ENCODE measurements around the gene SLC25A52. TPM values are rescaled to one million over a fixed set of nuclear protein-coding genes. Genes with fewer than 3 reads are reported as not detected.

The SLC25A52 gene
- total RNA-seq, 4 donors from 2014 or later = not detected

DNA sequence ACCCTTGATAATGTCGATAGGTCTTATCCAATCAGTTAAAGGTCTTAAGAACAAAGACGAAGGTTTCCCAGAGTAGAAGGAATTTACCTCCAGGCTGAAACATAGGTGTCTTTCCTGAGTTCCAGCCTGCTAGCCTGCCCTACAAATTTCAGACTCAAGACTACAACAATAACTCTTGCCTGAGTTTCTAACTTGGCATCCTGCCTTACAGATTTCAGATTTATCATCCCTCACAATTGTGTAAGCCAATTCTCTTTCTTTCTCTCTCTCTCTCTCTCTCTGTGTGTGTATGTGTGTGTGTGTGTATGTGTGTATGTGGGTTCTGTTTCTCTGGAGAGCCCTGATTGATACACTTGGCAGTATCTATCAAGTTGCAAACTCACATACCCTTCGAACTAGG is 39.1 kb downstream of the SLC25A52 start:
- TF ChIP-seq POLR2A (IDR thresholded peaks at IDR 0.05) = no peak
- TF ChIP-seq, protein P1, sequence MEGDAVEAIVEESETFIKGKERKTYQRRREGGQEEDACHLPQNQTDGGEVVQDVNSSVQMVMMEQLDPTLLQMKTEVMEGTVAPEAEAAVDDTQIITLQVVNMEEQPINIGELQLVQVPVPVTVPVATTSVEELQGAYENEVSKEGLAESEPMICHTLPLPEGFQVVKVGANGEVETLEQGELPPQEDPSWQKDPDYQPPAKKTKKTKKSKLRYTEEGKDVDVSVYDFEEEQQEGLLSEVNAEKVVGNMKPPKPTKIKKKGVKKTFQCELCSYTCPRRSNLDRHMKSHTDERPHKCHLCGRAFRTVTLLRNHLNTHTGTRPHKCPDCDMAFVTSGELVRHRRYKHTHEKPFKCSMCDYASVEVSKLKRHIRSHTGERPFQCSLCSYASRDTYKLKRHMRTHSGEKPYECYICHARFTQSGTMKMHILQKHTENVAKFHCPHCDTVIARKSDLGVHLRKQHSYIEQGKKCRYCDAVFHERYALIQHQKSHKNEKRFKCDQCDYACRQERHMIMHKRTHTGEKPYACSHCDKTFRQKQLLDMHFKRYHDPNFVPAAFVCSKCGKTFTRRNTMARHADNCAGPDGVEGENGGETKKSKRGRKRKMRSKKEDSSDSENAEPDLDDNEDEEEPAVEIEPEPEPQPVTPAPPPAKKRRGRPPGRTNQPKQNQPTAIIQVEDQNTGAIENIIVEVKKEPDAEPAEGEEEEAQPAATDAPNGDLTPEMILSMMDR (IDR thresholded peaks at IDR 0.05) = no peak

DNA sequence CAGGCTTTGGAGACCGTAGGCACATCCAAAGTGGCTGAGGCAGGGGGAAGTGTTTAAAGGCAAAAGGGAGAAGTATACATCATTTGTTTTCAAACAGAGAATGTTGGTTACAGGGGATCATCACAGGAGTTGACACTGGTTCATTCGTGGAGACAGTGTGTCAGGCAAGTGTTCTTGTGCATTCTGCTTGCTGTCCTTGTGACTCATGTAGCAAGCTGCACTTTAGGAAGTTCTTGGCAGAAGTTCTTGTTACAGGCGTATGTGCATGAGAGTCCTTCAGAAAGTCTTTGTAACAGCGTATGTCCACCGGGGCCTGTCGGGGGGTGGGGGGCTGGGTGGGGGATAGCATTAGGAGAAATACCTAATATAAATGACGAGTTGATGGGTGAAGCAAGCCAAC is 39.8 kb downstream of the SLC25A52 start:
- Histone ChIP-seq H3K27me3 (no peaks in the 10 kb centered on the region), H3K27ac (no peak overlapping the region), H3K4me3 (no peak overlapping the region), H3K4me1 (peaks cover 0 to 25% (median 2%) of the 10 kb centered on the region in 3 donors), H3K36me3 (no peaks in the 10 kb centered on the region), H3K9me3 (peaks cover 0 to 12% (median 9%) of the 10 kb centered on the region in 3 donors)
- WGBS, 2 donors = 65 to 74% methylated on average over 7 of the region's 7 CpGs
- intact Hi-C loops (cut with DNase I) = loop anchor here (5.0 kb wide), 1 partner anchor 164 kb away; no protein-coding TSS in a partner anchor
- no peak for DNase-seq
- TF ChIP-seq, protein P1 (IDR thresholded peaks at IDR 0.05) = no peak
- TF ChIP-seq POLR2A (IDR thresholded peaks at IDR 0.05) = no peak

More for the DNA sequence above, 39.1 kb downstream of the SLC25A52 start:
- Histone ChIP-seq H3K4me3 (no peak overlapping the region), H3K27ac (no peak overlapping the region), H3K9me3 (peaks cover 0 to 12% (median 9%) of the 10 kb centered on the region in 3 donors), H3K36me3 (no peaks in the 10 kb centered on the region), H3K4me1 (peaks cover 0 to 25% (median 2%) of the 10 kb centered on the region in 3 donors), H3K27me3 (no peaks in the 10 kb centered on the region)
- DNase-seq = no peak
- intact Hi-C loops (cut with DNase I) = loop anchor here (5.0 kb wide), 1 partner anchor 164 kb away; no protein-coding TSS in a partner anchor
- 56 to 62% methylated on average over 3 of the region's 3 CpGs for WGBS, 2 donors

DNA sequence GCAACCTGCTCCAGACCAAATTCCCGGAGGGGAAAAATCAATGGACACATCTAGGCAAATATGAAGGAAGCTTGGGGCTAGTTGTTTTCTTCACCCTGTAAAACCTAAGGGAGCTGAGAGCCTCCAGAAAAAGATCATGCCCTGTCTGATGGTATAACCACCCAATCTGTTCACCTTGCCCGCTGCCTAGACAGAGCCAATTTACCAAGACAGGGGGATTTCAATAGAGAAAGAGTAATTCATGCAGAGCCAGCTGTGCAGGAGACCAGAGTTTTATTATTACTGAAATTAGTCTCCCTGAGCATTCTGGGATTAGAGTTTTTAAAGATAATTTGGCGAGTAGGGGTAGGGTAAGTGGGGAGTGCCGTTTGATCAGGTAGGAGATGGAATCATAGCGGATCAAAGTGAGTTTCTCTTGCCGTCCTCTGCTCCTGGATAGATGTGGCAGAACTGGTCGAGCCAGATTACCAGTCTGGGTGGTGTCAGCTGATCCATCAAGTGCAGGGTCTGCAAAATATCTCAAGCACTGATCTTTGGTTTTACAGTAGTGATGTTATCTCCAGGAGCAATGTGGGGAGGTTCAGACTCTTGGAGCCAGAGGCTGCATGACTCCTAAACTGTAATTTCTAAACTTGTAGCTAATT is 41.2 kb downstream of the SLC25A52 start:
- intact Hi-C loops (cut with DNase I) = loop anchor here (5.0 kb wide), 1 partner anchor 162 kb away; no protein-coding TSS in a partner anchor
- H3K9me3 ChIP-seq = peaks cover 0 to 12% (median 9%) of the 10 kb centered on the region in 3 donors
- 70 to 98% methylated on average over 3 to 7 of the region's 7 CpGs for WGBS, 2 donors
- no peak overlapping the region for H3K27ac ChIP-seq
- H3K36me3 ChIP-seq = no peaks in the 10 kb centered on the region
- peaks cover 0 to 19% (median 0%) of the 10 kb centered on the region in 3 donors for H3K4me1 ChIP-seq
- DNase-seq = no peak
- no peak for TF ChIP-seq POLR2A (IDR thresholded peaks at IDR 0.05)
- no peaks in the 10 kb centered on the region for H3K27me3 ChIP-seq
- no peak overlapping the region for H3K4me3 ChIP-seq

DNA sequence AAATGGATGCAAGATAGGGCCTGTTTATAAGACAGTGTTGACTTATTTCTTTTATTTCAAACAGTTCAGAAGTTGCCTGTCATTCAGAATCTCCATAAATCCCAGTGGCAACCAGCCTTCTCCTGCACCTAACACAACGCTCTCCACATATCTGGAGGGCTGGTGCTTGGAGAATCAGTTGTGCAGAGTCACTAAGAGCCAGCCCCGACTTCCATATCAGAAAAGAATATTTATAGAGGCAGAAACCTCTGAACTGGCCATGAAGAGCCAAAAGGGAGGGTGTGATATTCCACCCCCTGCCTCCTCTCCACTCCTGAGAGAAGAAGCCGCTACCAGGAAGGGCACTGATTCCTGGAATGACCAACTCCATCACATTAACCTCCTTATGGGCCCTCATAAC is 42.3 kb downstream of the SLC25A52 start:
- WGBS, 2 donors = 66 to 80% methylated on average over 3 of the region's 3 CpGs
- no peaks in the 10 kb centered on the region for H3K27me3 ChIP-seq
- H3K4me3 ChIP-seq = no peak overlapping the region
- peaks cover 0 to 12% (median 9%) of the 10 kb centered on the region in 3 donors for H3K9me3 ChIP-seq
- peaks cover 0 to 13% (median 0%) of the 10 kb centered on the region in 3 donors for H3K4me1 ChIP-seq
- no peak for TF ChIP-seq POLR2A (IDR thresholded peaks at IDR 0.05)
- TF ChIP-seq, protein P1 (IDR thresholded peaks at IDR 0.05) = no peak
- no peak for DNase-seq
- intact Hi-C loops (cut with DNase I) = no loop called here
- no peaks in the 10 kb centered on the region for H3K36me3 ChIP-seq
- no peak overlapping the region for H3K27ac ChIP-seq

DNA sequence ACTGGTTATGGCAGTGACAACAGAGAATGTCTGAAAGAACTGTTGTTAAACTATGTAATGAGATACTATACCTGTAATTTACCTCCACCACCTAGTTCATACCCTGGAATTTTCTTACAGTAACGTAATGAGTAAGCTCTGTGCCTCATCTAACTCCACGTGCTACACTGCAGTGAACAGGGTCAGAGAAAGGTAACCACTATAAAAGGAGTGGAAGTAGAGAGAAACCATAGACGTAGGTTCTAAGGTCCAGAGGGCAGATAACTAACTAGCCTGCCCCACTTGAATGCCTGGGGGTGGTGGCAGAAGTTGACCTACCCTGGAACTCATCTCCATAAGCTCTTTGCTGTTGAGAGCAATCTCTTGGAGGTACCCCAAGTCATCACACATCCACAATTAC is 44.3 kb downstream of the SLC25A52 start:
- no peaks in the 10 kb centered on the region for H3K27me3 ChIP-seq
- no peak for DNase-seq
- no peak for TF ChIP-seq POLR2A (IDR thresholded peaks at IDR 0.05)
- TF ChIP-seq, protein P1 (IDR thresholded peaks at IDR 0.05) = no peak
- 79 to 84% methylated on average over 3 of the region's 3 CpGs for whole genome bisulfite sequencing, 2 donors
- H3K36me3 ChIP-seq = no peaks in the 10 kb centered on the region
- peaks cover 0 to 13% (median 0%) of the 10 kb centered on the region in 3 donors for H3K4me1 ChIP-seq
- H3K9me3 ChIP-seq = peaks cover 0 to 12% (median 9%) of the 10 kb centered on the region in 3 donors
- no peak overlapping the region for H3K27ac ChIP-seq
- intact Hi-C loops (cut with DNase I) = no loop called here
- H3K4me3 ChIP-seq = no peak overlapping the region

All from esophagus squamous epithelium (tissue), 5 donors.